ENCODE data around the gene ACOT7.

The ACOT7 gene

GRCh38 chr1:6329396-6329795 lies 64.2 kb downstream of the ACOT7 start:
- TF ChIP-seq CTCF (IDR thresholded peaks at IDR 0.05; ENCODE audit: borderline replicate concordance, control extremely low read depth, extremely low read depth, insufficient read depth, missing control alignments): no peak
- no peak for DNase-seq (ENCODE audit: low spot score)
- in situ Hi-C loops (cut with MboI; ENCODE audit: low sequenced_read_pairs, unreplicated experiment): no loop called here

- no peak for TF ChIP-seq CTCF (IDR thresholded peaks at IDR 0.05; ENCODE audit: borderline replicate concordance, control extremely low read depth, extremely low read depth, insufficient read depth, missing control alignments)
- in situ Hi-C loops (cut with MboI; ENCODE audit: low sequenced_read_pairs, unreplicated experiment): no loop called here
- no peak for DNase-seq (ENCODE audit: low spot score)
Observed at GRCh38 chr1:6328696-6329095, 64.9 kb downstream of the ACOT7 start.

- no peak for TF ChIP-seq CTCF (IDR thresholded peaks at IDR 0.05; ENCODE audit: borderline replicate concordance, control extremely low read depth, extremely low read depth, insufficient read depth, missing control alignments)
- in situ Hi-C loops (cut with MboI; ENCODE audit: low sequenced_read_pairs, unreplicated experiment): no loop called here
- DNase-seq (ENCODE audit: low spot score): no peak
Observed at GRCh38 chr1:6328091-6328490, 65.5 kb downstream of the ACOT7 start.

- DNase-seq (ENCODE audit: low spot score): no peak
- in situ Hi-C loops (cut with MboI; ENCODE audit: low sequenced_read_pairs, unreplicated experiment): no loop called here
- no peak for TF ChIP-seq CTCF (IDR thresholded peaks at IDR 0.05; ENCODE audit: borderline replicate concordance, control extremely low read depth, extremely low read depth, insufficient read depth, missing control alignments)
Observed at GRCh38 chr1:6325482-6325881, 68.1 kb downstream of the ACOT7 start.

GRCh38 chr1:6322161-6322560 lies 71.4 kb downstream of the ACOT7 start:
- TF ChIP-seq CTCF (IDR thresholded peaks at IDR 0.05; ENCODE audit: borderline replicate concordance, control extremely low read depth, extremely low read depth, insufficient read depth, missing control alignments): no peak
- DNase-seq (ENCODE audit: low spot score): no peak
- in situ Hi-C loops (cut with MboI; ENCODE audit: low sequenced_read_pairs, unreplicated experiment): no loop called here

GRCh38 chr1:6321205-6321604 lies 72.4 kb downstream of the ACOT7 start:
- in situ Hi-C loops (cut with MboI; ENCODE audit: low sequenced_read_pairs, unreplicated experiment): no loop called here
- TF ChIP-seq CTCF (IDR thresholded peaks at IDR 0.05; ENCODE audit: borderline replicate concordance, control extremely low read depth, extremely low read depth, insufficient read depth, missing control alignments): no peak
- DNase-seq (ENCODE audit: low spot score): no peak

All from GM13976 (cell line).